ENCODE data around the gene MRNIP.
"Not testable (repeated sequence)": the region's sequence is repeated elsewhere in the genome, so short reads cannot be mapped to it uniquely, and the experiment has no call there.

The MRNIP gene

DNA sequence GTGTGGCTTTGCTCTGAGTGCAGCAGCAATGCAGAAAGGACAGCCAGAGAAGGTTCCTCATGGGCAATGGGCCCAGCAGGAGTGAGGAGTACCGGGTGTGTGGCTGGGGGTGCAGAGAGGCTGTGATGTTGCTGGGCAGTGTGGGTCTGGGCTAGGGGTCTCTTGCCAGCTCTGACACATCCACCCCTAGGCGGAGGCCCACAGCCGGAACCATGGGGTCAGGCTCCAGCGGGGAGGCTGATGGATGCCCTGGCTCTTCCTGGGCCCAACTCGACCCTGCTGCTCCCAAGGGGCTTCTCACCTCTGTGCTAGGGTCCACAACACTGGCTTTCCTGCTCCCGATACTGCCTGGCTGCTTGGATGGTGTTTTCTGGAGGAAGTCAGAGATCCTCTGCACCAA lies 29.2 kb upstream of the MRNIP start:
- DNase-seq, result no peak

DNA sequence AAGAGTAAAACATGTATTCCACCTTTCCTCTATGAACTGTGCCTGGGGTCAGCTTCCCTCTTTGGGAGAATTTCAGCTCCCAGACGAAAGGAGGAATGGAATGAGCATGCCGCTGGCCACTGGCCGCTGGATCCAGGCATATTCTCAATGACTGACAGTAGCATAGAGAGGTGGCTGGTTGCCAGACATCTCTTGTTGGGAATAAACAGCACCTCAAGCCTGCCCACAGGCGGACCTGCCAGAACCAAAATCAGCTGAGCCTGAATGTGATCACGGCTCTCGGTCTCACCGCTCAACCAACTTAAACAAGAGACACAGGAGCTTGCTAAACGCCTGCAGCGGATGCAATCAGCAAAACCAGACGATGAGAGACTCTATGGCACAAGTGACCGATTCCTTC lies 28.5 kb upstream of the MRNIP start:
- no peak for DNase-seq

DNA sequence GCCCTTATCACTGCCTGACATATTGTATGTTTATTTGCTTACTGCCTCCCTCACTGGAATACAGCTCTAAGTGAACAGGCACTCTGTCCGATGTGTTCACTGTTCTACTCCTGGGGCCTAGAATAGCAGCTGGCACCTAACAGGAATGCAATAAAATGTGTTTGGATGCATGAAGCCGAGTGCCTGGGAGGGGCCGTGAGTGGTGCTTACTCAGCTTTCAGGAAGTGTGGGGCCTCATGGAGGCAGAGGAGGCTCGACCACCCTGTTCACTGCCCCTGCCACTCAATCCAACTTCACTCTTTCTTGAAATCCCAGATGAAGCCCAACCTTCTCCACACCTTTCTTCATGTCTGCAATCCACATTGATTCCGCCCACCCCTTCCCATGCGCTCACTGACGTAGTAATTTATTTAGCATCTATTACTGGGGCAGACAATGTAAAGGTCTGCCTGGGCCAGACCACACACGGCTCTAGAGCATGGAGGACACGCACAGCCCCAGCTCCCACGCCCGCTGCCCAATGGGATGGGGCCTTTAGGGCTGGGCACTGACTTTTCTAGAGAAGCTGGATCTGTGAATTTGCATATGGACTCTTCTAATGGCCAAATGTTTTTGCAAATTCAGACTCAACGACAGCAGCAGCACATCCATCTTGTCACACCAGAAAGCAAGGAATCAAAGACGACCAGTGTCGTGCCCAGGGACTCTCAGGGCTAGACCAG lies 27.7 kb upstream of the MRNIP start:
- DNase-seq, result no peak

DNA sequence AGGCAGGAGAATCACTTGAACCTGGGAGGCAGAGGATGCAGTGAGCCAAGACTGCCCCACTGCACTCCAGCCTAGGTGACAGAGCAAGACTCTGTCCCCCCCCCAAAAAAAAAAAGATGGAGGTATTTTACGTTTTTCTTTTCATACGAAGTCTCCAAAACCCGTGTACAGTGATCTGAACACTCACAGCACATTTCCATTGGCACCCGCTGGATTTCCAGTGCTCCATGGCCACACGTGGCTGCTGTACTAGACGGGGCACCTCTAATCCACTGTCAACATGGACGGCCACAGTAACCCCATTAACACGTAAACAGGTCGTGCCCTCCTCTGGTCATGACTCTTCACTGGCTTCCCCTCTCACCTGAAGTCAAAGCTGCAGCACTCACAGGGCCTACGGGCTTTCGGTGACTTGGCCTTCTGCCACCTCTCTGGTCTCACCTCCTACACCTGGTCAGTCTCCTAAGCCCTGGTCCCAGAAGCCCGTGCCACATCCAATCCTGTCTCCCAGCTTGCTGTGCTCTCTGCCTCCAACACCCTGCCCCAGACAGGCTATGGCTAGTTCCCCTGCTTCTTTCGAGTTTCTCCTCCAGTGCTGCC lies 27.0 kb upstream of the MRNIP start:
- no peak for DNase-seq

DNA sequence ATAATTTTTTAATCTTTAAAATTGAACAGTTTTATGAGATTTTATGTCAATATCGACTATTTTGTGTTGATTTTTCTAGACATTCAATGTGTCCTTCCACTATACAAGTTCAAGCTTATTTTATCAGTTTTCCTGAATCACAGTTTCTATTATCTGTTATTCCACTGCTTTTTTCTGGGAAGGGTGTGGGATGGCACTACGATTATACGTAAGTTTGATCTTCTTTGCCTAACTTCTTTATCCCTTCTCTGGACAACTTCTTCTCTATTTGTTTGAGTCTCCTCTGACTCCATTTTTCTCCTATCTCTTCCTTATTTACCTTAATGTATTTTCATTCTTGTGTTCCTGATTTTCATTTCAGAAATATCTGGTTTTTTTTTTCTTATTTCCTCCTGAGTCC lies 24.5 kb upstream of the MRNIP start:
- no peak for DNase-seq

DNA sequence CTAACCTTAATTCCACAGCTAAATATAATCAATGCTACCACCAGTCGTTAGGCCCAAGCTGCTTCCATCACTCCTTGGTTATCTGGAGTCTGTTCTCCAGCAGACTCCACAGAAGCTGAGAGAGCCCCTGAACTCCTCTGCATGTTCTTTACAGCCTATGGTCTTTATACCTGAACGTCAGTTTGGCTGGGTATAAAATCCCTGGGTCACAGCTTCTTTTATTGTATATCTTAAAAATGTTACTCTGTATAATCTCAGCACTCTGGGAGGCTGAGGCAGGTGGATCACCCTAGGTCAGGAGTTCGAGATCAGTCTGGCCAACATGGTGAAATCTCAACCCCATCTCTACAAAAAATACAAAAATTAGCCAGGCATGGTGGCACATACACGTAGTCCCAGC lies 23.7 kb upstream of the MRNIP start:
- no peak for DNase-seq

DNA sequence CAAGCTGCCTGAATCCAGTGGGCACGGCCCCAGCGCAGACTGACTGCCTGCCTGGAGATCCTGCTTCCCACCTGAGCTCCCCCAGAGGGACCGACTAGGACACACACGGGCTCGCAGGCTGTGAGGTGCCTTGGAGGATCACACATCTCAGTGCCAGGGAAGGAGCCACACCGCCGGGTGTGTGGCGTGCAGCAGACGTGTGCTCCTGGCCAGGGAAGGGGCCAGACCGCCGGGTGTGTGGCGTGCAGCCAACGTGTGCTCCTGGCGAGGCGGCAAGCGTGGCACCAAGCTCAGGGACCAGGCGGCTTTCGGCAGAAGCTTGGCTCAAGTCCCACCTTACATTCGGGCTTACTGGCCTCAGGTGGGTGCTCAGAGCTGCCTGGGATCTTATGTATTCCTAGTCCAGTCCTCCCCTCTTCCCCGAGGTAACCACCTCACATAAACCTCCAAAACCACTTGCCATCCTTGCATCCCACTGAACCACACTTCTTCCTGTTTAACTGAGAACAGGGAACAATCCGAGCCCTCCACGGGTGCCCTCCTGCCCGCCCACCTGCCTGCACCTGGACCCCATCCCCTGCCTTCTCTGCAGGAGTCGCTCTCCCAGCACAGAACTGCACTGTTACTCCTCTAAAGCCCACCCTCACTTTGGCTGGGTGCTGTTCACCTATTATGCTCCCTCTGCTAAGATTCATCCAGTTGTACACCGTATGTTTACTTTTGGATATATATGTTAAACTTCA lies 22.4 kb upstream of the MRNIP start:
- no peak for DNase-seq

DNA sequence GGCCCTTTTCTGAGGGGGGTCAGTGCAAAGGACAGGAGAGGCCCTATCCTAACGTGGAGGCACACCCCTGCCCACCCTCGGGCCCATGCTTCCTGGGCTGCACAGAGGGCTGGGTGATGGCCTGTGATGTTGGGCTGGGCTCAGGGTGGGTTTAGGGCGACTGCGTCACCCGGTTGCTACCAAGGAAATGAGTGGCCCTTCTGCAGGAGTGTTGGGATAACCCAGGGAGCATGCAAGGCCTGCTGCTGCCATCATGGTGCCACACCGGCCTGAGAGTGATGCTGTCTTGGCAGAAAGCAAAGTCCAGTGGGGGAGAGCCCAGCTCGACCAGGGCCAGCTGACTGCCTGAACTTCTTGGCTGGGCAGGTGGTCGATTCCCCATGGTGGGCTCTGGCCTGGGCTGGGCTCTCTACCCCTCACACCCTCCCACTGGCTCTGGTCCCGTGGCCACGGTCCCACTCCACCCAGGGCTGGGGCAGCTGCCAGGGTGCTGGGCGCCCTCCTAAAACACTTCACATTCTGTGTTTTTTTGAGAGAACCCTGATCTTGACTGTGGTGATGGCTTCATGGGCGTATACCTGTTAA lies 21.5 kb upstream of the MRNIP start:
- DNase-seq, result no peak

DNA sequence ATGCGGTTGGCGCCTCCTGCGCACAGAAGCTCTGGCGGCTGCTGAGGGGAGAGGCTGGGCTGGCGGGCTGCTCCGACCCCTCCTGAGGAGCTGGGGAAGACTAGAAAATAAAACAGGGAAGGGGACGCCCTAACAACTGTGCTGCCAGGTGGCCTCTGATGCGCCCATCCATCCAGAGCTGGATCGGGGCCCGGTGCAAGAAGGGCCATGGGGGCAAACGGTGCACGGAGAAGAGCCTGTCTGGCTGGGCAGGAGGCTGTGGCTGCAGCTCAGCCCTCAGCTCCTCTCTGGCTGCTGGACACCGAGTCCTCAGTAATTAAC lies 21.0 kb upstream of the MRNIP start:
- no peak for DNase-seq

DNA sequence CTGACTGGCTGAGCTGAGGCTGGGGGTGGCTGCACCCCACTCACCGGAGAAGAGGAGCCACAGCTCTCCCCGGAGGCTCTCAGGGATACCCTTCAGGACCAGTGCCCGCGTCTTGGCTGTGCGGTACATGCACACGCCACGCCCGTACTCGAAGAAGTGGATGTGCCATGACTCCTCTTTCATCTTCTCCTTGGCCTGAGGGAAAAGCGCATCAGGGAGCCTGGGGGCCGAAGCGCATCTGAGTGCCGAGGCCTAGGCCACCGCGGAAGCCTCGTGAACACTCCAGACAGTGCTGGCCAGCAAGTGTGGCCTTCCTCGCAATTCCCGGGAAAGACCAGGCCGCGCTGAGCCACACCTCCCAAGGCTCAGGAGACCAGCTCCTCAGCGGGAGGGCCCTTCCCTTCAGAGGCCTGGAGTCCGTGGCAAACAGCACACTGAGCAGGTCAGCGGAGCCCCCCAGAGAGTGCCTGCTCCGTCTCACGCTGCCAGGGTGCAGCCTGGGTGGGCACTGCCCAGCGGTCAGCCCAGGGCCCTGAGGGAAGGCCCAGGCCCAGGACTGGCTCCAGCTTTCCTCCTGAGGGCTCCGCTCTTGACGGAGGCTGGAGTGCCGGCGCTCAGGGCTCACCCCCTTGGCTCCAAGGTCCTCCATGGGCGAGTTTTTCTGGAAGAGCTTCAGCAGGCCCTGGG lies 20.5 kb upstream of the MRNIP start:
- no peak for DNase-seq

DNA sequence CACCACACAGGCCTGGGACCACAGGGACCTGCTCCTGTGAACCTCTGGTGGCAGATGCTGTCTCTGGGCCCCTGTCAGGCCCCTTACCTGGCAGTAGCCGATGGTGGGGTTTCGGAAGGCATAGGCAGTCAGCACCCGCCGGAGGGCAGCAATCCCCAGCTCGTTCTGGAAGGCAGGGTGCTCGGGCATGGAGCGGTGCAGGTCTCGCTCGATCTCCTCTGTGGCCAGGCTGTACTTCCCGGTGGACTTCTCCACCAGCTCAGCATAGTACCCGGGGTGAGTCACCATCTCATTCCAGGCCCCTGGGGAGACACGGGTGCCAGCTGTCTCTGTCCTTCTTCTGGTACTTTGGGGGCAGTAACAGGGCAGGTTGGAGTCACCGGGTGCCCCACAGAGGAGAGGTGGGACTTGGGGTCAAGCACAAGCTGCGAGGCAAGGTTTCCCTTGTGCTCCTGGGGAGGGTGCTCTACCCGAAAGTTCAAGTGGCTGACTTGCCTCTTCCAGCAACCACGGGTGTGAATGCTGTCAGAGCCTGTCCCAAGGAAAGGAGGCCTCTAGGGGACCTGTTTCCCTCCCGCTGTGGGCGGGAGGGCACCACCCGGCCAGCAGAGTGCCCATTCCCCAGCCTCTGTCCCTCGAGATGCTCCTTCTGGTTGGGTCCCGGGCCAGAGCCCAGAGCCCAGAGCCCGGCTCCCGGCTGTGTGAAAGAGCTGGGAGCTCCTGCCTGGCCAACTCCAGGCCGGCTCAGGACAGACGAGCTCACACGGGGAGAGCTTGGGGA lies 19.8 kb upstream of the MRNIP start:
- DNase-seq, result no peak

DNA sequence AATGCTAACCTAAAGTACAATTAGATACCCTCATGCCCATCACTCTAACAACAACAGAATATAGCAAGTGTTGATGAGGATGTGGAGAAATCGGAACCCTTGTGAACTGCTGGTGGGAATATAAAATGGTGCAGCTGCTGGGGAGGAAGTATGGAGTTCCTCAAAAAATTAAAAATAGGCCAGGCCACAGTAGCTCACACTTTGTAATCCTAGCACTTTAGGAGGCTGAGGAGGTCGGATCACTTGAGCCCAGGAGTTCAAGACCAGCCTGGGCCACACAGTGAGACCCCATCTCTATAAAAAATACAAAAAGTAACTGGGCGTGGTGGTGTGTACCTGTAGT lies 18.0 kb upstream of the MRNIP start:
- DNase-seq, result no peak

DNA sequence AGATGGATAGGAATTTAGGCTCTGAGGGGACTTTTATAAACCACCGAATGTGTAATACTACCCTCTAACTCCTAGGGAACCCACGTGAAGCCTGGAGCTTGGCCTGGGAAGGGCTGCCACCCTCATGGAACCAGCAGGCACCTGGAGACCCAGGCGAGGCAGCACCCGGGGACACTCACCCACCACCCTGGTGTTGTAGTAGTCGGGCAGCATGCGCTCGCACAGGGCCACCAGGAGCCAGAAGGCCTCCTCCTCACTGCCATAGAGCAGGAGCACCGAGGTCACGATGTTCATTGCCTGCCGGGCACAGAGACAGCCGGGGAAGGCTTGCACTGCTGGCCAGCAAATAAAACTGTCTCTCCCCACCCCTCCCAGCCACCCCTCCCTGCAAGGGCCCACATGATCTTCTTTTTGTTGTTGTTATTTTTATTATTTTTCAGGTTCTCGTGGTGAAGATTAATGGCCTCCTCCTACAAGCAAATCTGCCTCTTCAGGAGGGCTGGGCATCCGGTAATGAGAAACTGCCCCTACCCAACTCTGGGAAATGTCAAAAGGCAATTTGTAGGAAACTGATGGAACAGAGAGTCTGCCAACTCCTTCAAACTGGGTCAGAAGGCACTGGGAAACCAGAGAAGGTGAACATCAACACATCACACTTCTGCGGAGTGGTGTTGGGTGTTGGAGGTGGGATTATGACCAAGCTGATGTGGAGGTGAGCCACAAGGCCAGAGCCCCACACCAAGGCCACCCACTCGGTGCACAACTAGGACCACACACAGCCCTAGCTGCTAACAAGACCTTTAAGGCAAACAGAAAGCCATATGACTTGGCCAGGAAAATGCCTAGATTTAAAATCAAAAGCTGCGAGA lies 17.4 kb upstream of the MRNIP start:
- DNase-seq, result no peak

DNA sequence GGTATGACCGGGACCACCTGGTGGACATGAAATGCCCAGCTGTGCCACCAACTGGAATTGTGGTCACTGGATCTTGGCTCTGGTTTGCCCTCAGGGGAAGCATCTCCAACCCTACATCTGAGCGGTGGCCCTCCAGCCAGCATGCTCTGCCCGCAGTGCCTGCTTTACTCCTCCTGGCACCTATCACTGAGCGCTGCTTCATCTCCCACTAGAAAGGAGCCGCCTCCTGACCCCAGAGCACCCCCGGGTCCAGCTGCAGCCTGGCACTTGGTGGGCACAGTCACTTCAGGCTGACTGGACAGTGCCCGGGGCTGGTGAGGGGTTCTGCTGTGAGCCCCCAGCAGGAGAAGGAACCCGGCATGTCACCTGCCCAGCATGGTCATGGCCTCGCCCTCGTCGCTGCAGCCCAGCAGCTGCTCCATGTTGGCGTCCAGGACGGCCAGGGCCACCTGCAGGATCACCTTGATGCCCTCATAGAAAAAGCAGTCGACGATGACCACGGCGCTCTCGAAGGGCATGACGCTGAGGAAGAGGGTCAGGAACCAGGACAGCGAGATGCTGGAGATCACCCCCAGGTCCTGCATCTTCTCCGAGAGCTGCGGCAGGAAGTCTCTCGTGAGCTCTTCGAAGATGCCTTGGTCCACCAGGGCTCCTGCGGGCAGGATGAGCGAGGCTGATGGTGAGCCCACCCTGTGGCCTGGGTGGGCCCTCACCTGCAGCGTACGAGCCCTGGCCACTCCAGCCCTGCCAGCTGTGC lies 16.1 kb upstream of the MRNIP start:
- no peak for DNase-seq

DNA sequence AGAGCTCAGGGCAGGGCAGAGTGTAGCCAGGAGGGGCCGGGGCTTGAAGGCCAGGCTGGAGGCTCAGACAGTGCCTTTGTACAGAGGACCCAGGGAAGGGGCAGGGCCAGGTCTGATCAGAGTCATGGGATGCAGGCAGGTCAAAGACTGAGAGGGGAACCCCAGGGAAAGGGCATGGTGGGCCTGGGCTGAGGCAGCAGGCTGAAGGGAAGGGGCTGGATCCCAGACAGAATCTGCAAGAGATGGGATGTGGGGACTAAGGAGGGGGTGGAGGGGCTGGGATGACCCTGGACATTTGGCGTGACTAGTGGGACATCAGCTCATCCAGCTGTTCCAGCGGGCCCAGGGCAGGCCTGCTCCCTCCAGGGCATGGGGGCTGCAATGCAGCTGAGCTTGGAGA lies 15.5 kb upstream of the MRNIP start:
- no peak for DNase-seq

DNA sequence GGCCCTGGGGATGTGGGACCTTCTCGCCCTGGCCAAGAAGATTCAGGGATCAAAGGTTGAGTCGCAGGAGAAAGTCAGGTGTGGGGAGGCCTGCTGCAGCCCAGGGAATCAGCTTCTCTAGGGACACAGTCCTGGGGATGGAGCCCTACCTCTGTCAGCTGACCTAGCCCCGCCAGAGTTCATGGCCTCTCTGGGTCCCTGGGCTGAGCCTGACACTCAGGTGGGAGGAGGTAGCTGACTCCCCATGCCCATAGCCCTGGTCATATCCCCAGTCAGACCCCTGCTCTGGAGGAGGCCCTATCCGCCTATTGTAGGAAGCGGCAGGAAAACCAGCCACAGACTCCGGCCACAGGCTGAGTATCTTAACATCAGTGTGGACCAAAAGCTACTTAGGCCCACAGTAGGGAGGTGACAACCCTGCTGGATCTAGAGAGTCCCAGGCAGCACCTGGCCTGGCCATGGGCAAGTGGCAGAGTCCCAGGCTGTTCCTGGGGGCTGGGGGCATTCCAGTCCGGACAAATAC lies 15.0 kb upstream of the MRNIP start:
- DNase-seq, result no peak

DNA sequence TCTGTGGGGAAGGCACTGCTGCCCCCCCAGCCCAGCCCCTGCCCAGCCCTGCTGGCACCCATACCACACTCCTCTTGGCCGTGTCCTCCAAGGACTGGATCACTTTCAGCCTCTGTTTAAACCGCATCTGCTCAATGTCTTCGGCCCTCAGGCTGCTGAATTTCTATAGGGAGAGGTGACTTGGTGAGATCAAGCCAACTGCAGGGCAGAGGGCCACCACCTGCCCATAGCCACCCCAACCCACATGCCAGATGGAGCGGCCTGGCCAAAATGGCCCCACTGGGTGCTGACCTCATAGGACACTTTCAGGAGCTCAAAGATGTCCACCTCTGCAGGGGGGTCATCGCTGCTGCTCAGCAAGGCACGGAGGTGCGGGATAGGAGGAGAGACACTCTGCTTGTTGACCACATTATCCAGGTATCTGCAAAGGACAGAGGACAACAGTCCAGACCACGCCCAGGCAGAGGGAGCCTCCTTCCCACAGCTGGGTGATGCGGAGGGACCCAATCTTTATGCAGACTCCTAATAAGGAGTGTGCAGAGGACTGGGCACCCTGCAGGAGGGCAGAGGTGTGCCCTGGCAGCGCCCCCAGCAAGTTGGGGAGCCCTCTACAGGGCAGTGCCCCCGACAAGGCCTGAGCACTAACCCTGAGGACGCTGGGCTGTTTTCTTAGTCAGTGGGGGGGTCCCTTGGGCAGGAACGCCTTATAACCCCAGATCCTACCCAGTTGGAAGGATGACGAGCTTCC lies 14.4 kb upstream of the MRNIP start:
- DNase-seq, result no peak

DNA sequence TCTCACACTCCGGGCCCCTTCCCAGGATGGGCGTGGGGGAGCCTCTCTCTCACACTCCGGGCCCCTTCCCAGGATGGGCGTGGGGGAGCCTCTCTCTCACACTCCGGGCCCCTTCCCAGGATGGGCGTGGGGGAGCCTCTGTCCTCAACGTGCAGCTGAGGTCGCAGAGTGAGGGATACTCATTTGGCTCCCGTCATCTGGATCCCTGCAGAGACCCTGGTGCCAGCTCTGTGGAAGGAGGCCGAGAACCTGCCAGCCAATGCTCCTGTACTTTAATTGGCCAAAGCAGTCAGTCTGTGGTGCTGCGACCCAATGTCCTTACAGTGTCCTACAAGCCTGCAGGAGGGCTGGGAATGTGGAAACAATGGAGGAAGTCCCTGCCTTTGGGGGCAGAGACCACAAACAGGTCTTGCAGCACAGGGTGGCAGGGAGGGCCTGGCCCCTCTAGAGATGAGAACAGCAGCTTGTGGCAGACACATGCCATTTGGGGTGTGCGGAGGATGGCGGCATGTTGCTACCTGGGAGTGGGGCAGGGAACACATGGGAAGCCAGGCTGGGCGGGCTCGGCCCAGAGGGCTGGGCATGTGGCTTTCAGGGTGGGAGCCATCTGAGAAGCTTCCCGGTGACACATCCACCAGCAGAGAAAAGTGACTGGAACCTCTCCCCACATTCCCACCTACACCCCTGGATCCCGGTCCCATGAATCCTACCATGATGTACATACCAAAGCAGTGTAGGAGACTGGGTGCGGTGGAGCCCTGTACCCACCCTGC lies 13.6 kb upstream of the MRNIP start:
- no peak for DNase-seq

DNA sequence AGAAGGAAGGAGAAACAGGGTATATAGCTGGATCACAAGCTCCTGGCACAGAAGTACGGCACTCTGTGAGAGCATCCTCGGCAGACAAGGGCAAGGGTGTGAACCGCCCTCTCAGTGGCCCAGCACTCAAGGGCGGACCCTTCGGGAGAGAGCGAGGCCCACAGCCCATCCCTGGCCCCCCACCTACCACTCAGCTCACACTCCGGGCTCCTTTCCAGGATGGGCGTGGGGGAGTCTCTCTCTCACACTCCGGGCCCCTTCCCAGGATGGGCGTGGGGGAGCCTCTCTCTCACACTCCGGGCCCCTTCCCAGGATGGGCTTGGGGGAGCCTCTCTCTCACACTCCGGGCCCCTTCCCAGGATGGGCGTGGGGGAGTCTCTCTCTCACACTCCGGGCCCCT lies 12.9 kb upstream of the MRNIP start:
- DNase-seq, result not testable (repeated sequence)
